HCT116 (cell line): ENCODE data around the gene USP16. TPM values are rescaled to one million over a fixed set of nuclear protein-coding genes. Genes with fewer than 3 reads are reported as not detected.

ENCODE experiments used
- ATAC-seq: fragments of 200-7000 bp; cut with Tn5 transposase; 2 replicates; pipeline ENCODE4 v1.9.1; 2020; ENCODE audit warnings: mild to moderate bottlenecking, moderate library complexity
- BruUV-seq: library from RNA; stranded (reverse); fragments of 400-500 nt; replicated peaks from 2 replicates; lab custom pipeline; 2021; lab: Mats Ljungman, UMichigan
- CTCF ChIA-PET: fragments of 300-600 bp; sonication (Branson Sonifier 250); formaldehyde crosslinking; loops from one replicate; lab custom pipeline; 2021; ENCODE audit warnings: antibody characterized with exemption; lab: Charles Lee
- POLR2A ChIA-PET: fragments of 300-600, 350-600 bp; sonication (Branson Sonifier 250); formaldehyde crosslinking; loops from one replicate; lab custom pipeline; 2021; ENCODE audit warnings: antibody characterized with exemption; lab: Charles Lee
- RAD21 ChIA-PET, 2 experiments: fragments of 300-600 bp; sonication (Branson Sonifier 250); formaldehyde crosslinking; loops; one replicate each; lab custom pipeline; 2023; ENCODE audit warnings: low total read pairs in 2 of 2; ENCODE audit not compliant: uncharacterized antibody in 2 of 2, unreplicated experiment in 2 of 2, low non-redundant PET in 1 of 2; lab: Charles Lee
- DNase-seq: peaks from one replicate; pipeline ENCODE4 v3.0.0-alpha.2; 2010; ENCODE audit warnings: low read depth, low spot score
- H2AFZ ChIP-seq: fragments of 200-600 bp; shearing (Covaris generic), sonication (generic); 2 replicates; pipeline ENCODE4 v1.6.1; 2017; ENCODE audit warnings: low read depth, mixed run types, mixed read lengths, antibody characterized with exemption, low read length; ENCODE audit not compliant: poor library complexity, severe bottlenecking
- H3K27ac ChIP-seq: 2 replicates; pipeline ENCODE4 v1.5.1; 2012; ENCODE audit warnings: low read depth, low read length
- H3K27me3 ChIP-seq: fragments of 200-600 bp; sonication (generic); 2 replicates; pipeline ENCODE4 v1.6.1; 2016; ENCODE audit warnings: mixed run types, low read length, mixed read lengths; ENCODE audit not compliant: insufficient read depth
- H3K36me3 ChIP-seq, 2 experiments: fragments of 200-500 bp in 1 of 2; fragments of 200-600 bp in 1 of 2; sonication (Bioruptor generic) in 1 of 2; sonication (generic) in 1 of 2; 2 replicates each; pipeline versions ENCODE4 v1.5.1 to v1.6.1; 2014 to 2016; ENCODE audit warnings: low read length in 2 of 2, inconsistent platforms in 1 of 2, mixed read lengths in 1 of 2, mixed run types in 1 of 2; ENCODE audit not compliant: insufficient read depth in 2 of 2, control insufficient read depth in 1 of 2
- H3K4me1 ChIP-seq, 2 experiments: fragments of 200-600 bp in 1 of 2; sonication (generic) in 1 of 2; 2 replicates each; pipeline versions ENCODE4 v1.5.1 to v1.6.1; 2012 to 2017; ENCODE audit warnings: low read length in 2 of 2, inconsistent platforms in 1 of 2, mild to moderate bottlenecking in 1 of 2, mixed read lengths in 1 of 2, mixed run types in 1 of 2, moderate library complexity in 1 of 2; ENCODE audit not compliant: insufficient read depth in 2 of 2, control insufficient read depth in 1 of 2
- H3K4me2 ChIP-seq: fragments of 200-600 bp; sonication (generic); 2 replicates; pipeline ENCODE4 v1.6.1; 2017; ENCODE audit warnings: mixed run types, low read length, mixed read lengths
- H3K4me3 ChIP-seq, 2 experiments: fragments of 200-600 bp in 1 of 2; sonication (generic) in 1 of 2; replicated peaks in 1 of 2; 2 replicates each; pipeline ENCODE4 v1.5.1; 2011 to 2016; ENCODE audit warnings: low read length in 2 of 2, control low read depth in 1 of 2, low read depth in 1 of 2, mild to moderate bottlenecking in 1 of 2, mixed read lengths in 1 of 2, mixed run types in 1 of 2
- H3K79me2 ChIP-seq: fragments of 200-600 bp; sonication (generic); 2 replicates; pipeline ENCODE4 v1.6.1; 2017; ENCODE audit warnings: mild to moderate bottlenecking, mixed run types, low read length, moderate library complexity, mixed read lengths; ENCODE audit not compliant: insufficient read depth
- H3K9ac ChIP-seq: fragments of 200-600 bp; sonication (generic); 2 replicates; pipeline ENCODE4 v1.6.1; 2016; ENCODE audit warnings: low read length, mixed read lengths
- H3K9me2 ChIP-seq: fragments of 200-600 bp; sonication (generic), shearing (Covaris generic); 2 replicates; pipeline ENCODE4 v1.6.1; 2017; ENCODE audit warnings: mixed run types, mild to moderate bottlenecking, moderate library complexity; ENCODE audit not compliant: insufficient read depth
- H3K9me3 ChIP-seq, 2 experiments: fragments of 200-500 bp in 1 of 2; fragments of 200-600 bp in 1 of 2; sonication (Bioruptor generic) in 1 of 2; sonication (generic) in 1 of 2; 2 replicates each; pipeline ENCODE4 v1.6.1; 2014 to 2017; ENCODE audit warnings: low read length in 2 of 2, mixed read lengths in 2 of 2, inconsistent platforms in 1 of 2, low read depth in 1 of 2, mild to moderate bottlenecking in 1 of 2, mixed run types in 1 of 2, moderate library complexity in 1 of 2; ENCODE audit not compliant: control insufficient read depth in 1 of 2, insufficient read depth in 1 of 2
- H4K20me1 ChIP-seq: fragments of 200-600 bp; sonication (generic), shearing (Covaris generic); 2 replicates; pipeline ENCODE4 v1.6.1; 2017; ENCODE audit warnings: mixed run types, mild to moderate bottlenecking, moderate library complexity; ENCODE audit not compliant: insufficient read depth
- CTCF ChIP-seq, 3 experiments: fragments of 200-600 bp in 1 of 3; sonication (generic) in 1 of 3; IDR thresholded peaks in 2 of 3; conservative IDR thresholded peaks in 1 of 3; 2 replicates each; pipeline ENCODE4 v1.5.1; 2012 to 2017; ENCODE audit warnings: low read depth in 2 of 3, low read length in 2 of 3, antibody characterized with exemption in 1 of 3, borderline replicate concordance in 1 of 3, control low read depth in 1 of 3, mild to moderate bottlenecking in 1 of 3, mixed read lengths in 1 of 3, mixed run types in 1 of 3, moderate library complexity in 1 of 3; ENCODE audit not compliant: insufficient read depth in 1 of 3
- POLR2A ChIP-seq: IDR thresholded peaks from 2 replicates; pipeline ENCODE4 v1.7.0; 2011; ENCODE audit warnings: borderline replicate concordance; ENCODE audit not compliant: insufficient read depth, insufficient read length; ENCODE audit errors: extremely low read depth
- SRF ChIP-seq: IDR thresholded peaks from 2 replicates; pipeline ENCODE4 v1.6.1; 2012; ENCODE audit warnings: low read depth
- TCF7L2 ChIP-seq: IDR thresholded peaks from 2 replicates; pipeline ENCODE4 v1.7.0; 2011; ENCODE audit warnings: borderline replicate concordance, inconsistent platforms; ENCODE audit not compliant: insufficient read depth, insufficient read length; ENCODE audit errors: extremely low read depth
- YY1 ChIP-seq: IDR thresholded peaks from 2 replicates; pipeline ENCODE4 v1.6.1; 2011; ENCODE audit warnings: low read length, low read depth, moderate library complexity, mild to moderate bottlenecking; ENCODE audit not compliant: insufficient replicate concordance; ENCODE audit errors: extremely low read depth
- ZFX ChIP-seq: fragments of 450-650 bp; IDR thresholded peaks from 2 replicates; pipeline ENCODE4 v1.6.1; 2017
- intact Hi-C: fragments of 100-400 bp; cut with micrococcal nuclease; formaldehyde crosslinking; loops from 2 replicates; pipeline ENCODE4 v1.10.0; 2022
- total RNA-seq: library from RNA; stranded (reverse); gene quantifications from one replicate; pipeline ENCODE4 v1.2.1, GENCODE V29; 2021; ENCODE audit not compliant: unreplicated experiment

The USP16 gene
- total RNA-seq, 1 experiment from 2014 or later = 35.9 TPM

GRCh38 chr21:29085106-29085752 is 60.8 kb downstream of the USP16 start:
- no peak overlapping the region for H3K27ac ChIP-seq
- H3K36me3 ChIP-seq = no peaks in the 10 kb centered on the region
- DNase-seq = no peak
- no peaks in the 10 kb centered on the region for H3K79me2 ChIP-seq
- H3K27me3 ChIP-seq = no peaks in the 10 kb centered on the region
- 0 out of 4 replicates have a peak, but pooled peaks cover 0 to 4% of the 10 kb centered on the region in 2 experiments for H3K4me1 ChIP-seq
- intact Hi-C loops = loop anchor here (5.0 kb wide), 1 partner anchor 2002 kb away; no protein-coding TSS in a partner anchor
- no peaks in the 10 kb centered on the region for H3K9me2 ChIP-seq
- RAD21 ChIA-PET = no interaction called here
- ATAC-seq = no peak
- no peak overlapping the region for H3K4me2 ChIP-seq
- H3K4me3 ChIP-seq = no peak overlapping the region
- no peak overlapping the region for H2AFZ ChIP-seq
- CTCF ChIA-PET = no interaction called here
- no TSS peak for BruUV-seq
- no peaks in the 10 kb centered on the region for H4K20me1 ChIP-seq
- no peak overlapping the region for H3K9ac ChIP-seq
- POLR2A ChIA-PET = interaction anchor here (0.7 kb wide), 2 partner anchors 11 to 291 kb away, joined by 3 to 4 read pairs; no protein-coding TSS in a partner anchor
- no peak for TF ChIP-seq SRF
- no peak for TF ChIP-seq TCF7L2
- TF ChIP-seq POLR2A = no peak
- no peak for TF ChIP-seq ZFX
- H3K9me3 ChIP-seq = no peaks in the 10 kb centered on the region

DNA sequence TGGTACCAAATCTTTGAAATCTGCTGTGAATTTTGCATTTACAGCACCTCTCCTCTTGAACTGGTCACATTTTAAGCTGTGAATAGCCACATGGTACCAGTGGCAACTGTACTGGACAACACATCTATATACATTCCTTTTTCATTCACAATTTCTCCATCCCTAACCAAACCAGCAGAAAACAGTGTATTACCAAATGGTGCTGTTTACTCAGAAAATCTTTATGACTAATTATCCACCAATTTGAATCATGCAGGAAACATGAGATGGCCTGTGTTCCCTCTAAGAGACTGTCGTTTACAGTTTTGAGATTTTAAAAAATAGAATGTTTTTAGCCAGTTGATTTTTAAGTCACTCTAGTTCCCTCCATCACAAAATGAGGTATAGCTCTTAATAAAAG is 66.6 kb downstream of the USP16 start:
- Histone ChIP-seq H3K9me3 (no peaks in the 10 kb centered on the region), H4K20me1 (no peaks in the 10 kb centered on the region), H3K9me2 (no peaks in the 10 kb centered on the region), H3K4me1 (peaks cover 2 to 9% of the 10 kb centered on the region in 2 experiments; a peak in 3 of 4 replicates), H3K4me2 (peak overlapping the region; percentile 18; the same call in 1 of the 2 replicates), H3K27ac (no peak overlapping the region), H3K27me3 (no peaks in the 10 kb centered on the region), H2AFZ (peak overlapping the region; percentile 47), H3K4me3 (no peak overlapping the region), H3K79me2 (no peaks in the 10 kb centered on the region), H3K36me3 (no peaks in the 10 kb centered on the region), H3K9ac (no peak overlapping the region)
- TF ChIP-seq CTCF (IDR thresholded peaks at IDR 0.05 in 2 of 3, conservative IDR thresholded peaks at IDR 0.05 in 1 of 3; ENCODE audit: borderline replicate concordance in 1 of 3, insufficient read depth in 1 of 3, low read depth in 2 of 3, low read length in 2 of 3) (no peak), YY1 (no peak)
- POLR2A ChIA-PET = no interaction called here
- CTCF ChIA-PET = interaction anchor here (0.9 to 2.7 kb wide), 5 partner anchors 73 to 346 kb away, joined by 3 to 34 read pairs (median 3); no protein-coding TSS in a partner anchor
- intact Hi-C loops = loop anchor here (5.0 to 10.0 kb wide), 3 partner anchors 71 to 761 kb away; no protein-coding TSS in a partner anchor
- RAD21 ChIA-PET = interaction anchor here (1.3 to 1.4 kb wide), 2 partner anchors 281 to 286 kb away, joined by 3 to 5 read pairs; no protein-coding TSS in a partner anchor
- DNase-seq (no peak), ATAC-seq (no peak)
- BruUV-seq = no TSS peak
